GM21576 (cell line): ENCODE results near the gene ATP1A3.
"Not testable (repeated sequence)": the region's sequence is repeated elsewhere in the genome, so short reads cannot be mapped to it uniquely, and the experiment has no call there.

Experiments used
- ATAC-seq: cut with Tn5 transposase; IDR thresholded peaks from one replicate; pipeline ENCODE4 v1.9.1; 2021; ENCODE audit warnings: mild to moderate bottlenecking, moderate library complexity; ENCODE audit not compliant: unreplicated experiment

ATP1A3 gene

DNA sequence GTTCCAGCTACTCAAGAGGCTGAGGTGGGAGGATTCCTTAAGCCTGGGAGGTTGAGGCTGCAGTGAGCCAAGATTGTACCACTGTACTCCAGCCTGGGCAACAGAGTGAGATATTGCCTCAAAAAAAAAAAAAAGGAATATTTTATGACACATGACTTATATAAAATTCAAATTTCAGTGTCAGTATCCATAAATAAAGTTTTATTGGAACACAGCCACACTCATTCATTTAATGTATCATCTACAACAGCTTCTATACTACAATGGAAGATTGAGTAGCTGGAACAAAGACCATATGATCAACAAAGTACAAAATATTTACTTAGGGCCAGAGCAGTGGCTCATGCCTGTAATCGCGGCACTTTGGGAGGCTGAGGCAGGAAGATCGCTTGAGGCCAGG, 18.7 kb upstream of the ATP1A3 start:
- ATAC-seq: not testable (repeated sequence)

DNA sequence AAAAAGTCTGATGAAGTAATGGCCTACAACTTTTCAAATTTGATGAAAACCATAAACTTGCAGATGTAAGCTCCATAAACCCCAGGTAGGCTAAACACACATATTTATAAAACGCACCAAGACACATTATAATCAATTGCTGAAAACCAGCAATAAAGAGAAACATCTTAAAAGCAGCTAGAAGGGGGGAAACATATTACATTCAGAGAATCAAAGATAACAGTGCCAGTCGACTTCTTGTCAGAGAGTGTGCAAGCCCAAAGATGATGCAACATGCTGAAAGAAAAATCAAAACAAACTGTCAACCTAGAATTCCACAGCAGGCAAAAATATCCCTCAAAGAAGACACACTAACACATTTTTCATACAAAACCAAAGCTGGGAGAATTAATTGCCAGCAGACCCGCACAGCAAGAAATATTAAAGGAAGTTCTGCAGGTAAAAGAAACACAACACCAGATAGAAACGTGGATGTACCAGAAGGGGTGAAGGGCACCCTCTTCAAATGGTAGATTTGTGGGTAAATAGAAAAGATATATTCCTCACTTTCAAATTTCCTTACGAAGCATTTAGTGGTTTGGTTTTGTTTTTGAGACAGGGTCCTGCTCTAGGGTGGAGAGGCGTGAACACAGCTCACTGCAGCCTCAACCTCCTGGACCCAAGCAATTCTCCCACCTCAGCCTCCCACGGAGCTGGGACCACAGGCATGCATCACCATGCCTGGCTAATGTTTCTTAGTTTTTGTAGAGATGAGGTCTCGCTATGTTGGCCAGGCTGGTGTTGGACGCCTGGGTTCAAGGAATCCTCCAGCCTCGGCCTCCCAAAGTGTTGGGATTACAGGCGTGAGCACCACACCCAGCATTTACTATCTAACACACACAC, 16.5 kb upstream of the ATP1A3 start:
- ATAC-seq: no peak

DNA sequence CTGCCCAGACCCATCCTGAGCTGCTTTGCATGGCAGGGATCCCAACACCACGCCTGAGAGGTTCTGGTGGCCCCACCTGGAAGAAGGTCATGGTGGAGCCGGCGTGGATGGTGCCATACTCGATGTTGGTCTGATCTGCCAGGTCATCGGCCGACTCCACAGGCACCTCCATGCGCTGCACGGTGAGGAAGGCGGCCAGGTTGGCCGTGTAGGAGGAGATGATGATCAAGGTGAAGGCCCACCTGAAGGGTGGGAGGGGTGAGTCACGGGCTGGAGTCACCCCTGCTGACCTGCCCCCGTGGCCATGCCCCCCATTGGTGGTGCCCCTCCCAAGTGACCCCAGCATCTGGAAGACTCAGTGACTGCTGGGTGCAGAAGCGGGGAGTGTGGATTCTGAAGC, 12.5 kb upstream of the ATP1A3 start:
- no peak for ATAC-seq

DNA sequence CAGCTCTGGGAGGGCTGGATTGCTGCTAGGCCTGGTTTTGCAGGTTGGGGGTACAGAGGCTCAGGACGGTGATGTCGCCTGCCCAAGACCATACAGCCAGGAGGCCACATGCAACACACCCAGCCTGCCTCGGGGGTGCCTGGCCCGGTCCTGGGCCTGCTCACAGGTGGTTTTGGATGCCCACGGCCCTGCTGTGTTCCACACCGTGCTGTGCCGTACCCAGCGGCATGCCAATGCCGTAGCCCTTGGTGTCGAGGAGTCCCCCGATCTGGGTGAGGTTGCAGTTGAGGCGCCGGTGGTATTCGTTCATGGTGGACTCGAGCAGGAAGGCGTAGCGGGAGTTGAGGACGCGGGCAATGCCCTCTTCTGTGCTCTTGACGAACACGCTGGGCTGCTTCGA, 11.5 kb upstream of the ATP1A3 start:
- no peak for ATAC-seq

DNA sequence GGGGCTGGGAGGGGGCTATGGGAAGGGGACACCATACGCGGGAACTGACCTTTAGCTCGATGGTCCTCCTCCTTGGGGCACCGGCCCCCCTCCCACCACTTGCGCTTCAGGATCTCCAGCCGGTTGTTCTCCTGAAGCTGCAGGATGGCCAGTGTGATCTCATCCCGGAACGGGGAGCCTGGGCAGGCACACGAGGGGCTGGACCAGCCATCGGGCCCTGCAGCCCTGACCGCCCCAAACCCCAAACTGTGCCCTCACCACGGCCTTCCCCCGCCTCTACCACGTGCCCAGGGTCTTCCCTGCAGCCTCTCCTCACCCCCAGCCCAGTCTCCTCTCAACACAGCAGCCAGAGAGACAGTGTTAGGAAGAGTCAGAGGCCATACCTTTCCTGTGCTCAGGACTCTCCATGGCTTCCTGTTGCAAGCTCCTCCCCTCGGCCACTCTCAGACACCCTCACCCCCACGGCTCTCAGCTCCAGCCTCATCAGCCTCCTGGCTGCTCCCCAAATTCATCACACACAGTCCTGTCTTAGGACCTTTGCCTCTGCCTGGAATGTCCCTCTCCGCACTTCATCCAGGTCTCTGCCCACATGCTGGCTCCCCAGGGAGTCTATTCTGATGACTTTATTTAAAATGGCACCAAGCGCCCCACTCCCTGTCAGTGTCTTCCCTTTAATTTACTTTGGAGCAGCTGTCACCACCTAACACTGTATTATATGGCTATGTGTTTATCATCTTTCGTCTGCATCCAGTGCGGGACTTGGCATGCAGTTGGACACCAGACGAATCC, 9.7 kb upstream of the ATP1A3 start:
- no peak for ATAC-seq

DNA sequence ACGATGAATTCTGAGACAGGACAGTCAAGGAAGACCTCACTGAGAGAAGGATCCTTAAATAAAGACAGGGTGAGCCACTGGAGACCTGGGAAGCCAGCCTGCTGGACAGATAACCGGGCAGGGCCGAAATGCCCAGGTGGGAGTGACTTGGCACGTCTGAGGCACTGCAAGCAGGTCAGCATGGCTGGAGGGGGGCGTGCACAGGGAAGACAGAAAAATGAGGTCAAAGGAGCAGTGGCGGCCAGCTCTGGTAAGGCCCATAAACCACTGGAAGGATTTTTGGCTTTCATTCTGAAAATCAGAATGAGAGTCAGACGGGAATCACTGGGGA, 5.8 kb upstream of the ATP1A3 start:
- no peak for ATAC-seq

DNA sequence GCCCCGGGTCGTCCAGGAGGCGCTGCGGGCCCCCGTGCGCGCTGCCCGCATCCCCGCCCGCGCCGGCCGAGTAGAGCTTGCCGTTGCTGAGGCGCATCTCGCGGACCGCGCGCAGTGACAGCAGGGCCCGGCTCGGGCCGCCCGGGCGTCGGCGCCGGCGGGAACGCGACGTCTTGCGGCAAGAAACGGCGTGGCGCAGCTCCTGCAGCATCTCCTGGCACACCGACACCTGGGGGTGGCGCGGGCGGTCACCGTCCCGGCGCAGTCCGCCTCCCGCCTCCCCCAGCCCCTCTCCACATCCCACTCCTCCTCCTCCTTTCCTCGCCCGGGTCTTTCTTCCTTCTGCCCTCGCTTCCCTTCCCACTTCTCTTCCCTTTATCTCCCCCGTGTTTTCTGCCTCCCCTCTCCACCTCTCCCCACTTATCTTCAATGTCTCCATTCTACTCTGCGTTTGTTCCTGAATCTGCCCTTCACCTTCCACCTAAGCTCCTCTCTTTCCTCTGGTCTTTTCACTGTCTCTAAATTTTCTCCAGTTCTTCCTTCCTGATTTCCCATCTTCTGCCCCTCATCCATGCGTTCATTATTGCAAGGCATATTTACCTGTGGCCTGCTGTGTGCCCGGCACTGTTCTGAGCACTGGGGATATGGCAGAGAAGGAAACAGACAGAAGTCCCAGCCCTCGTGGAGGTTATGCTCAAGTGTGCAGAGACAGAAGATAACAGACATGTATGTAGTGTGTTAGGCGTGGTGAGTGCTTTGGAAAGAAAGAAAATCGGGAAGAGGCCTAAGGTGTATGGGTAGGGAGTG, 5.2 kb upstream of the ATP1A3 start:
- no peak for ATAC-seq

DNA sequence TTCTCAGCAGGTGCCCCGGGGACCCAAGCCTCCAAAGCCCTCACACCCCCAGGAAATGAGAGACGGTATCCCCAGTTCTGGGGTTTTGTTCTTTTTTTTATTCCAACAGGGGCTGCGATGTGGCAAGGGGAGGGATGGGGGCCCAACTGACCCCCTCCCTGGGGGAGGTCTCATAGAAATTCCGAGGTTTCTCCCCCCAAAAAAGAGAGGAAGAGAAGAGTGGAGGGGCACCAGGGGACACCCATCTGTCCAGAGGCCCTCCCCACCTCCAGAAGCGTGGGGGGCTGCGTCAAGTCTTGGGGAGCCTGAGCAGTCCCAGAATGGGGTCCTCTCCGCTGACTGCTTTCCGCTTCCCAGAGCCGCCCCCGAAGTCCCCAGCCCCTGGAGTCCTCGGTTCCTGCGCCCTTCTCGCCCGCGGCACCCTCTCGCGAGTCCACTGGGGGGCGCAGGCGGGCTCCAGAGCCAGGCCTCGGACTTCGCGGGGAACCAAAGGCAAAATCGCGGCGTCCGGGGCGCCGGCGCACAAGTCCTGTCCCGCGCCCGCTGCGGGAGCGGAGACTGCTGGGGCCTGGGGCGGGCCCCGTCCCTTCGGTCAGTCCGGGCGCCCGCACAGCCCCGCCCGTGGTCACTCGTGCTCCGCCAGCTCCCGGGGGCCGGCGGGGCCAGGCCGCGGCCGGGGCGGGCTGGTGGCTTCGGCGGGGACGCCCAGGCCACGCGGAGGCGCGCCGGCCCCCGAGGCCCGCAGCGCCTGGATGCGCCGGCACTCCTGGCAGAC, 4.4 kb upstream of the ATP1A3 start:
- no peak for ATAC-seq

DNA sequence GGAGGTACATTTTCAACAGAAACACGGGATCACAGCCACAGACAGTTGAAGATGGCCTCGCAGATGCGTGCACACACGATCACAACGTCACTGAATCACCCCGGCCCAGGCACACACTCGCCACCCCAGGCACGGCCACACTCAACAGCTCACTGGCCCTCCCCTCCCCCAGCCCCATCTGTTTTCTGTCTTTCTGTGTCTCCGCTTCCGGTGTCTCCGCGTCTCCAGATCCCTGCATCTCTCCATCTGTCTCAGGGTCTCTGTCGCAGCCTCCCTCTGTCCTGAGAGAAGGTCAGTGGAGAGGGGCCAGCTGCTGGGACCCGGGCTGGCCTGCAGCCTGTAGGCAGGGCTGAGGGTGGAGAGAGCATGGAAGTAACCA, 3.8 kb upstream of the ATP1A3 start:
- ATAC-seq: no peak

DNA sequence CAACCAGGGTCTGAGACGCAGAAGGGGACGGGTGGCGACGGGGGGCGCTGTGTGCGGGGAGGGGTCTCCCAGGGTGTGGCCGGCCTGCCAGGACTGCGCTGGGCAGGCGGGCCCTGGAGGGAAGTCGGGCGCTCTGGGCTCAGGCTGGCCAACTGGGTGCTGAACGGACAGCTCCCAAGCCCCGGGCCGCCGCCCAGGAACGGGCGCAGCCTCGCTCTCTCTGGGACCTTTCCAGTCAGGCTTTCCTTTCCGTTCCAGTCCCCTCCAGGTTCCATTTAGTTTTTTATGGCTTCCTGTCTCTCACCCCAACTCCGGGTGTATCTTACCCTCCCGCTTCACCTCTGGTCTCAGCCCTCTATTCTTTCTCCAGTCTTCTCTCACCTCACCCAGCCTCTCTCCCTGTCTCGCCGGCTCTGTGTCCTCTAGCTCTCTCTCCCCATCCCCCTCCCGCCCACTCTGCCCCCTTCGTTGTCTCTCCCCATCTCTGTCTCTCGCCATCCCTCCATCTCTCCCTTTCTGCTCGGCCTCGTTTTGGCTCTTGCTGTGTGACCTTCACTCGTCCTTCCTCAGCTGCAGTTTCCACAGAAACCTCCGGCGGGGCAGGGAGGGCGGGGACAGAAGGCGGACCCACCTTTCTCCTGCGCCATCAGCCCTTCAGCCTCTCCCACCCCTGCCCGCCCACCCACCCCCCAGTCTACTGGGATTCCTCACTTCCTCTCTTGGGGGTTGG, 3.3 kb upstream of the ATP1A3 start:
- ATAC-seq: no peak

DNA sequence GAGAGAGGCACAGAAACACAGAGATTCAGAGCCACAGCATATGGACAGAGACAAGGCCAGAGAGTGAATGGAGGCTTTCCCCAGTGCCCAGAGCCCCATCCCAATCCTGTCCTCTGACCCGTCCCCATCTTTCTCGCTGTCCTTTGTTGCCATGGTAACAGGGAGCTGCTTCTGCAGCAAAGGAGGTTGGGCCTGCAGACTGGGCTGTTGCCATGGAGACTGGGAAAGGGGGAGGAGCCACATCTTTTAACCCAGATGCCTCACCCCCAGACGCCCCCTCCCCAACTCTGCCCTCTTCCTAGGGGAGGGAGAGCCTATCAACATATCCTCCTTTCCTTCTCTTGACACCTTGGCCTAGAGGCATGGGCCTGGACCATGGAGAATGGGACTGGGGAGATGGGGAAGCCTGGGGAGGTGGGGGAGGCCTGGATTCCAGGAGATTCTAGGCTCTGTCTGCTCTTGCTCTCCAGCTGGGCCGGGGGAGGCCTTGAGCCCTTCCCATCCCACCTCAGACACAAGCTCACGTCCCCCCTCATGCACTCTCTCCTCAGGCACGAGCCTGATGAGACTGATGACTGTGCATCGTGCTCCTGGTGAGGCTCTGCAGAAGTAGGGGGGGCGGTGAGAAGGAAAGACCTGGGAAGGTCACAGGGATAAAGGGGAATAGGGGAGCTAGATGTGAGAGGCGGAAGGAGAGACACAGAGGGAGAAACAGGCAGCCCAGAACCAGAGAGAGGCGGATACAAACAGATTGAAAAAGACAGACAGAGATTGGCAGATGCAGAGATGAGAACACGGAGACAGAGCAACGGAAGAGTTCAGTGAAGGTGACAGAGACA, 2.1 kb upstream of the ATP1A3 start:
- no peak for ATAC-seq

DNA sequence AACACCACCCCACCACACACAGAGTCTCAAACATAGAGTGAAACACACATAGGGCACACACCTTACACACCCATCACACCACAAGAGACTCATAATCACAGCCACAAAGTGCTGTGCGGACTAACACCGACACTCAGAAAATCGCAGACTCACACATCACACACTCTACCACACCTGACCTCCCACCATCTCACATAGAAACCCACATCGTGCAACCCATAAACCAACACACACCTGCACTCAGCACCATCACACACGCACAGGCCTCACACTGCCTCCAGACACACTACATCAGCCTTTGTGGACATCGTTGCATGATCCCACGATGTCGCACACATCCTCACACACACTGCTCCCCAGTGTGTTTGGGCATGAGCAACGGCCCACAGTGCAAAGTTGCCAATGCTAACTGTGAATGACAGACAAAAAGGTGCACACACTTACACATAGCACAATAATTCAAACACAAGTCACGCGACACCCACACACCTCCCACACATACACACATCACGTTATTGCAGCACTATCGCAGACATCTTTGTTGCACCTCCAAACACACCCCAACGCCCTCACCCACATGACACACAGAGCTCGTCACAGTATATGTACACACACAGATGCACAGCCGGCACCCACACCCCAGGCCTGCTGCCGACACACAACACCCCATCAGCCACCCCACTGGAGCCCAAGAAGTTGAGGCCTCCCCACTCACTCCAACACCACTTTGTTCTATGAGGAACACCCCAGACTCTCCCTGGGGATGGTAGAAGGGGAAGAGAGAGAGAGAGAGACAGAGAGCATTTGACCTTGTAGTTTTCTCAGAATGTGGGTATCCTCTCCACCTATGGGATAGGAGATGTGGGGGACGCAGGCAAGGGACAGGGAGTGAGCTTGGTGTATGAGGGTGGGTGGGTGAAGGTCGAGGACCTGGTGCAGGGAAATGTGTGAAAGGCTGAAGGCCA, 1.2 kb upstream of the ATP1A3 start:
- no peak for ATAC-seq

DNA sequence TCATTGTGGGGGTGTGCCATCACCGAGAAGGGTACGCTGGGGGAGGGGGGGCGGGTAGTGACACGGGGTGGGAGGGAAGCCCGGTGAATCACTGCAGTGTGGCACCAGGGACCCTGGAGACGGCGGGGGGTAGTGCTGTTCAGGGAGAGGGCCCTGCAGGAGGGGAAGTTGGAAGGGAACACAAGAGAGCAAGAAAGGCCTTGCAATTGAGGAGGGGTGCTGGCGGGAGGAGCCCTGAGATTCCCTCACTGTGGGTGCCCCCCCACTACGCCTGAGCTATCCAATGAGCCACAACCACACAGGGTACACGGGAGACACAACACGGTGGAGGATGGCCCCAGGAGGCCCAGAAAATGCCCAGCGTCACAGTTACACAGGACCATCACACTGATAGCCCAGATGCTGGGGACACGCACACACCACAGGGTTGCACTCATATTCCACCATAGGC, 516 bp upstream of the ATP1A3 start:
- no peak for ATAC-seq

DNA sequence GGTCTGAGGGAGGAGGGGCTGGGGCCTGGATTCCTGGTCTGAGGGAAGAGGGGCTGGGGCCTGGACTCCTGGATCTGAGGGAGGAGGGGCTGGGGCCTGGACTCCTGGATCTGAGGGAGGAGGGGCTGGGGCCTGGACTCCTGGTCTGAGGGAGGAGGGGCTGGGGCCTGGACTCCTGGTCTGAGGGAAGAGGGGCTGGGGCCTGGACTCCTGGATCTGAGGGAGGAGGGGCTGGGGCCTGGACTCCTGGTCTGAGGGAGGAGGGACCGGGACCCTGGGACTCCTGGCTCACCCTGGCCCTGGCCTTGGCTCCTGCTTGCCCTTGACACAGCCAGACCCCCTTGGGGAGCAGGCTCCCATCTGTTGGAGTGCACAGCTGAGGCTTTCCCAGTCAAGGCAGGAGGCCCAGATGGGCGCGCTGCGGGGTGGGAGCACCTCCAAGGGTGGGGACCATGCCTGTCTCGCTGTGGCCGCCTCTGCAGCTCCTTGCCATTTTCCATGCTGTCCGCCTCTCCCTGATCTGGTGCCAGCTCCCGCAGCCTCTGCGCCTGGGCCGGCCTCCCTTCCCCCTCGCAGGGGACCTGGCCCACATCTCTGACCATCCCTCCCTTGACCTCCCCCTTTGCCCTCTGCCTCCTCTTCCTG, 2.0 kb downstream of the ATP1A3 start:
- ATAC-seq: not testable (repeated sequence)

DNA sequence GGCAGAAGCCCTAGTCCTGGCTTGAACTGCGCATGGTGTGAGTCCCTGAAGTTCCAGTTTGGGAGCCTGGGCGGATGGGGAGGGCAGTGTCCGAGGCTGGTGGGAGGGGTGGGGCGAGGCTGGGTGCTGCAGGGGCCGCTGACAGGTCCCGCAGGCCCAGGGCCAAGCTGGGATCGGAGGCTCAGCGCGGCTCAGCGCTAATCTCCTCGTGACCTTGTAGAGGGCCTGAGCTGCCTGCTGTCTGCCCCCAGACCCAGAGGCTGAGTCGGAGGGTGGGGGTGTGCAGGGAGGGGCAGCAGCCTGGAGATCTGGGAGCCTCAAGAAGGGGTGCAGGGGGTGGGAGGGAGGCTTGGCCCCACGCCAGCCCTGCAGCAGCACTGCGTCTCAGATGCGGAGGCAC, 3.0 kb downstream of the ATP1A3 start:
- no peak for ATAC-seq

DNA sequence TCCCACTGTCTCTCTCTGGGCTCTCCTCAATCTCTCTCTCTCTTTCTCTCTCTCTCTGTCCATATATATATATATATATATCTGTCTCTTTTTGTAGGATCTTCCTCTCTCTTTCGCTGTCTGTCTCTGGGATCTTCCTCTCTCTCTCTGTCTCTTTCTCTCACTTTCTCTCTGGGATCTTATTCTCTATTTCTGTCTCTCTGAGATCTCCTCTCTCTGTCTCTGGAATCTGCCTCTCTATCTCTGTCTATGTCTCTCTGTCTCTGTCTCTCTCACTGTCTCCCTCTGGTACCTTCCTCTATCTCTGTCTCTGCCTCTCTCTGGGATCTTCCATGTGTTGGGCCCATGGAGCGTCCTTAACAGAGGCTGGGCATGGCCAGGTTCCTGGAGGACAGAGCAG, 3.4 kb downstream of the ATP1A3 start:
- ATAC-seq: no peak

DNA sequence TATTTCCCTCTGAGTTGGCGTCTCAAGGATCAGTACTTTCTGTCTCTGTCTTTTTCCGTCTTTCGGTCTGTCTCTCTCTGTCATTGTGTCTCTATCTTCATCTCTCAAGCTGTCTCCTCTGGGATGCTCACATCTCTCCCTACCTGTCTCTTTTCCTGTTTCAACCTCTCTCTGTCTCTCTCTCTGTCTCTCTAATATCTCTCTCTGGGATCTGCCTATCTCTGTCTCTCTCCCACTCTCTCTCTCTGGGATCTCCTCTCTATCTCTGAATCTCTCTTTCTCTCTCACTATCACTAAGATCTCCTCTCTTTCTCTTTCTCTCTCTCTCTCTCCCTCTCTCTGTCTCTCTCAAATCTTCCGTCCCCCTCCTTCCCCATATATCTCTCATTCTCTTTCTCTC, 4.0 kb downstream of the ATP1A3 start:
- no peak for ATAC-seq

DNA sequence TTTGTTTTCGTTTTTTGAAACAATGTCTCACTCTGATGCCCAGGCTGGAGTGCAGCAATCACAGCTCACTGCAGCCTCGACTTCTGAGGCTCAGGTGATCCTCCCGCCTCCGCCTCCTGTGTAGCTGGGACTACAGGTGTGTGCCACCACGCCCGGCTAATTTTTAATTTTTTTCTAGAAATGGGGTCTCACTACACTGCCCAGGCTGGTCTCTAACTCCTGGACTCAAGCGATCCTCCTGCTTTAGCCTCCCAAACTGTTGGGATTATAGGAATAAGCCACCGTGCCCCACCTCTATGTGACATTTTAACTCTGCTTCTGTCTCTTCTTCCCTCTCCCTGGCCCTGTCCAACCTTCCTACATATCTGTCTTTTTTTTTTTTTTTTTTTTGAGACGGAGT, 5.1 kb downstream of the ATP1A3 start:
- no peak for ATAC-seq
